ENCODE measurements around the gene AGBL3. TPM values are rescaled to one million over a fixed set of nuclear protein-coding genes. Genes with fewer than 3 reads are reported as not detected.

Gene AGBL3
- total RNA-seq, 2 donors from 2014 or later: 0.67 to 1.9 TPM

- peaks cover 0 to 11% of the 10 kb centered on the region in 2 donors for H3K9me3 ChIP-seq
- no peak for DNase-seq (ENCODE audit: low spot score)
- TF ChIP-seq CTCF (IDR thresholded peaks at IDR 0.05): no peak
- H3K4me3 ChIP-seq: no peak overlapping the region
- H3K36me3 ChIP-seq: no peaks in the 10 kb centered on the region
- H3K4me1 ChIP-seq: peaks cover 0 to 34% of the 10 kb centered on the region in 2 donors
- H3K27me3 ChIP-seq: no peaks in the 10 kb centered on the region
- H3K27ac ChIP-seq: peak overlapping the region; percentile 87 to 92
Measured at GRCh38 chr7:135151533-135151932, 165.2 kb downstream of the AGBL3 start.

GRCh38 chr7:135152442-135152841 is 166.1 kb downstream of the AGBL3 start:
- Histone ChIP-seq H3K27ac (no peak overlapping the region), H3K9me3 (peaks cover 0 to 15% of the 10 kb centered on the region in 2 donors), H3K36me3 (no peaks in the 10 kb centered on the region), H3K27me3 (no peaks in the 10 kb centered on the region), H3K4me1 (peaks cover 0 to 31% of the 10 kb centered on the region in 2 donors), H3K4me3 (no peak overlapping the region)
- TF ChIP-seq CTCF (IDR thresholded peaks at IDR 0.05): no peak
- no peak for DNase-seq (ENCODE audit: low spot score)

GRCh38 chr7:135154734-135155133 is 168.4 kb downstream of the AGBL3 start:
- no peak for DNase-seq (ENCODE audit: low spot score)
- Histone ChIP-seq H3K4me3 (no peak overlapping the region), H3K27ac (no peak overlapping the region), H3K4me1 (peaks cover 0 to 42% of the 10 kb centered on the region in 2 donors), H3K27me3 (no peaks in the 10 kb centered on the region), H3K36me3 (no peaks in the 10 kb centered on the region), H3K9me3 (peaks cover 0 to 15% of the 10 kb centered on the region in 2 donors)
- TF ChIP-seq CTCF (IDR thresholded peaks at IDR 0.05): no peak

GRCh38 chr7:135156290-135156689 is 170.0 kb downstream of the AGBL3 start:
- TF ChIP-seq CTCF (IDR thresholded peaks at IDR 0.05): no peak

GRCh38 chr7:135158141-135158655 is 171.9 kb downstream of the AGBL3 start:
- H3K4me1 ChIP-seq: peaks cover 0 to 52% of the 10 kb centered on the region in 2 donors
- peak overlapping the region; percentile 66 to 70 for H3K27ac ChIP-seq
- H3K9me3 ChIP-seq: peaks cover 0 to 15% of the 10 kb centered on the region in 2 donors
- no peaks in the 10 kb centered on the region for H3K27me3 ChIP-seq
- DNase-seq (ENCODE audit: low spot score): no peak
- H3K4me3 ChIP-seq: no peak overlapping the region
- no peaks in the 10 kb centered on the region for H3K36me3 ChIP-seq
- no peak for TF ChIP-seq CTCF (IDR thresholded peaks at IDR 0.05)

More at GRCh38 chr7:135156290-135156689, 170.0 kb downstream of the AGBL3 start:
- Histone ChIP-seq H3K9me3 (peaks cover 0 to 15% of the 10 kb centered on the region in 2 donors), H3K36me3 (no peaks in the 10 kb centered on the region), H3K27ac (no peak overlapping the region), H3K4me3 (no peak overlapping the region), H3K27me3 (no peaks in the 10 kb centered on the region), H3K4me1 (peaks cover 0 to 52% of the 10 kb centered on the region in 2 donors)
- no peak for DNase-seq (ENCODE audit: low spot score)

GRCh38 chr7:135158874-135159273 is 172.6 kb downstream of the AGBL3 start:
- Histone ChIP-seq H3K9me3 (peaks cover 0 to 15% of the 10 kb centered on the region in 2 donors), H3K27ac (peak overlapping the region; percentile 66 to 70), H3K27me3 (no peaks in the 10 kb centered on the region), H3K4me3 (no peak overlapping the region), H3K4me1 (peaks cover 0 to 52% of the 10 kb centered on the region in 2 donors), H3K36me3 (no peaks in the 10 kb centered on the region)
- DNase-seq (ENCODE audit: low spot score): no peak
- no peak for TF ChIP-seq CTCF (IDR thresholded peaks at IDR 0.05)

Data from right atrium auricular region (tissue), 2 donors.